DMS 273 (cell line): ENCODE data around the gene PHF2.

Experiments
- DNase-seq: peaks from one replicate; lab custom pipeline; 2025; ENCODE audit not compliant: unreplicated experiment; lab: John Stamatoyannopoulos, UW

Gene PHF2

GRCh38 chr9:93675336-93676150 is 99.2 kb downstream of the PHF2 start:
- no peak for DNase-seq

GRCh38 chr9:93676310-93677047 is 100.1 kb downstream of the PHF2 start:
- no peak for DNase-seq

GRCh38 chr9:93677048-93677571 is 100.7 kb downstream of the PHF2 start:
- DNase-seq: no peak

GRCh38 chr9:93677641-93678136 is 101.3 kb downstream of the PHF2 start:
- no peak for DNase-seq

- no peak for DNase-seq
These were observed 102.0 kb downstream of the PHF2 start for GRCh38 chr9:93678199-93679019.

GRCh38 chr9:93679536-93680442 is 103.4 kb downstream of the PHF2 start:
- no peak for DNase-seq

GRCh38 chr9:93680443-93681268 is 104.3 kb downstream of the PHF2 start:
- no peak for DNase-seq

- no peak for DNase-seq
These were observed 105.1 kb downstream of the PHF2 start for GRCh38 chr9:93681269-93682154.

- DNase-seq: peak; percentile 77
These were observed 106.0 kb downstream of the PHF2 start for GRCh38 chr9:93682155-93682968.

GRCh38 chr9:93683331-93684134 is 107.1 kb downstream of the PHF2 start:
- no peak for DNase-seq

- DNase-seq: no peak
These were observed 107.9 kb downstream of the PHF2 start for GRCh38 chr9:93684161-93684765.

- peak; percentile 28 for DNase-seq
These were observed 108.6 kb downstream of the PHF2 start for GRCh38 chr9:93684806-93685543.

- no peak for DNase-seq
These were observed 109.9 kb downstream of the PHF2 start for GRCh38 chr9:93686127-93686879.

- DNase-seq: no peak
These were observed 110.5 kb downstream of the PHF2 start for GRCh38 chr9:93686880-93687236.

GRCh38 chr9:93690618-93691017 is 114.2 kb downstream of the PHF2 start:
- no peak for DNase-seq
